GM12878 (cell line): ENCODE measurements around the gene ATP8B1. TPM values are rescaled to one million over a fixed set of nuclear protein-coding genes. Genes with fewer than 3 reads are reported as not detected.

Source experiments
- ATAC-seq: fragments of 200-7000 bp; cut with Tn5 transposase; 3 replicates; pipeline ENCODE4 v1.9.1; 2020; ENCODE audit warnings: mild to moderate bottlenecking, moderate library complexity
- BruUV-seq: library from RNA; stranded (reverse); fragments of 400-500 nt; replicated peaks from 2 replicates; lab custom pipeline; 2021; lab: Mats Ljungman, UMichigan
- CTCF ChIA-PET: fragments of 300-600 bp; sonication (Branson Sonifier 250); formaldehyde crosslinking; extraction: SDS; loops from one replicate; lab custom pipeline; 2021; ENCODE audit warnings: inconsistent platforms; lab: Yijun Ruan, JAX
- POLR2A ChIA-PET: fragments of 350-600 bp; formaldehyde crosslinking; extraction: SDS; loops from one replicate; lab custom pipeline; 2021; ENCODE audit warnings: inconsistent platforms; lab: Charles Lee
- RAD21 ChIA-PET: fragments of 300-600 bp; sonication (Branson Sonifier 250); formaldehyde crosslinking; loops from one replicate; lab custom pipeline; 2023; ENCODE audit warnings: antibody characterized with exemption; ENCODE audit not compliant: unreplicated experiment; lab: Charles Lee
- SMC1A ChIA-PET: fragments of 300-600 bp; sonication (Branson Sonifier 250); formaldehyde crosslinking; loops from one replicate; lab custom pipeline; 2023; ENCODE audit not compliant: unreplicated experiment, uncharacterized antibody; lab: Charles Lee
- DNase-seq: peaks from one replicate; pipeline ENCODE4 v3.0.0-alpha.2; 2011; ENCODE audit warnings: low read depth, low spot score
- FAIRE-seq: peaks from 3 replicates; lab custom pipeline; 2011; peaks lifted over from hg19 to GRCh38; lab: Jason Lieb, UNC
- H2AFZ ChIP-seq: 2 replicates; pipeline ENCODE4 v1.6.0; 2011; ENCODE audit warnings: low read depth, low read length, control low read depth; ENCODE audit not compliant: control insufficient read depth
- H3K27ac ChIP-seq: 2 replicates; pipeline ENCODE4 v1.5.1; 2011; ENCODE audit warnings: control low read depth; ENCODE audit not compliant: control insufficient read depth, insufficient read depth
- H3K27me3 ChIP-seq, 2 experiments: replicated peaks in 1 of 2; 2 replicates each; pipeline versions ENCODE4 v1.6.0 to v1.6.1; 2011; ENCODE audit warnings: low read length in 1 of 2; ENCODE audit not compliant: control insufficient read depth in 2 of 2, insufficient read depth in 2 of 2
- H3K36me3 ChIP-seq, 2 experiments: 2 replicates each; pipeline ENCODE4 v1.5.1; 2011; ENCODE audit warnings: low read length in 1 of 2; ENCODE audit not compliant: control insufficient read depth in 2 of 2, insufficient read depth in 2 of 2
- H3K4me1 ChIP-seq: 2 replicates; pipeline ENCODE4 v1.6.1; 2011; ENCODE audit warnings: mild to moderate bottlenecking, low read length, moderate library complexity, mixed read lengths; ENCODE audit not compliant: control insufficient read depth, insufficient read depth
- H3K4me2 ChIP-seq: 2 replicates; pipeline ENCODE4 v1.6.0; 2011; ENCODE audit warnings: control low read depth; ENCODE audit not compliant: control insufficient read depth, insufficient read depth
- H3K4me3 ChIP-seq: fragments of 200-600 bp; sonication (generic); 2 replicates; pipeline ENCODE4 v1.5.1; 2016
- H3K79me2 ChIP-seq: 2 replicates; pipeline ENCODE4 v1.6.0; 2011; ENCODE audit warnings: low read length; ENCODE audit not compliant: control insufficient read depth, insufficient read depth
- H3K9ac ChIP-seq: 2 replicates; pipeline ENCODE4 v1.8.0; 2011; ENCODE audit warnings: low read length, control low read depth, mixed read lengths; ENCODE audit not compliant: control insufficient read depth, insufficient read depth
- H3K9me3 ChIP-seq: replicated peaks from 3 replicates; pipeline ENCODE4 v1.5.1; 2011; ENCODE audit warnings: mild to moderate bottlenecking, low read length; ENCODE audit not compliant: control insufficient read depth, insufficient read depth
- H4K20me1 ChIP-seq: 2 replicates; pipeline ENCODE4 v1.6.0; 2011; ENCODE audit not compliant: control insufficient read depth, insufficient read depth
- CBX3 ChIP-seq: fragments of 200-600 bp; sonication (generic); IDR thresholded peaks from 2 replicates; pipeline ENCODE4 v1.6.1; 2016; ENCODE audit warnings: low read depth, borderline replicate concordance
- GABPA ChIP-seq: IDR thresholded peaks from 2 replicates; pipeline ENCODE4 v1.6.1; 2014; ENCODE audit warnings: antibody characterized with exemption, low read depth, mild to moderate bottlenecking, inconsistent platforms
- HCFC1 ChIP-seq: fragments of 150-350 bp; IDR thresholded peaks from 2 replicates; pipeline ENCODE4 v1.6.1; 2014; ENCODE audit warnings: low read length
- IRF3 ChIP-seq: fragments of 450-650 bp; IDR thresholded peaks from 2 replicates; pipeline ENCODE4 v1.6.1; 2014; ENCODE audit warnings: mild to moderate bottlenecking
- JUNB ChIP-seq: IDR thresholded peaks from 2 replicates; pipeline ENCODE4 v1.6.1; 2016; ENCODE audit warnings: antibody characterized with exemption, mild to moderate bottlenecking
- KAT2A ChIP-seq: conservative IDR thresholded peaks from 2 replicates; pipeline ENCODE4 v1.6.1; 2011; ENCODE audit warnings: low read depth, low read length; ENCODE audit not compliant: control insufficient read depth
- NRF1 ChIP-seq: conservative IDR thresholded peaks from 2 replicates; pipeline ENCODE4 v1.6.1; 2011; ENCODE audit warnings: mild to moderate bottlenecking, low read depth, low read length, improper control_type of control experiment
- PAX5 ChIP-seq: IDR thresholded peaks from 2 replicates; pipeline ENCODE4 v1.6.1; 2011; ENCODE audit warnings: low read depth, low read length, borderline replicate concordance
- RELA ChIP-seq: fragments of 450-650 bp; IDR thresholded peaks from 2 replicates; pipeline ENCODE4 v1.8.0; 2014; ENCODE audit warnings: borderline replicate concordance; ENCODE audit not compliant: partially characterized antibody
- SMARCA5 ChIP-seq: fragments of 450-650 bp; IDR thresholded peaks from 2 replicates; pipeline ENCODE4 v1.6.1; 2017; ENCODE audit warnings: mild to moderate bottlenecking
- SREBF1 ChIP-seq: IDR thresholded peaks from 2 replicates; pipeline ENCODE4 v1.6.1; 2012; ENCODE audit warnings: mild to moderate bottlenecking, low read length
- SREBF2 ChIP-seq: IDR thresholded peaks from 2 replicates; pipeline ENCODE4 v1.6.1; 2012; ENCODE audit warnings: mild to moderate bottlenecking, low read length
- TCF7 ChIP-seq: IDR thresholded peaks from 2 replicates; pipeline ENCODE4 v1.6.1; 2014; ENCODE audit warnings: antibody characterized with exemption, borderline replicate concordance
- YY1 ChIP-seq: IDR thresholded peaks from 2 replicates; pipeline ENCODE4 v1.6.1; 2011; ENCODE audit warnings: low read depth, mild to moderate bottlenecking, low read length
- ZSCAN29 ChIP-seq: fragments of 450-650 bp; IDR thresholded peaks from 2 replicates; pipeline ENCODE4 v1.6.1; 2017; ENCODE audit warnings: mild to moderate bottlenecking, moderate library complexity
- WGBS: methylation state at CpG from one replicate; pipeline ENCODE4 v1.1.6; 2016; ENCODE audit warnings: low lambda C conversion rate; ENCODE audit not compliant: insufficient replicate concordance, insufficient coverage; ENCODE audit errors: missing lambda C conversion rate; 5-methylcytosine and 5-hydroxymethylcytosine counted together
- in situ Hi-C: fragments of 300-500 bp; cut with MboI; formaldehyde crosslinking; loops from 9 replicates; pipeline ENCODE4 v1.14.3; 2018; ENCODE audit warnings: mixed read lengths
- intact Hi-C: fragments of 100-400 bp; cut with micrococcal nuclease; formaldehyde crosslinking; loops from one replicate; pipeline ENCODE4 v1.14.2; 2022; ENCODE audit not compliant: unreplicated experiment
- polyA plus RNA-seq, 11 experiments: library from polyadenylated mRNA; depleted of rRNA in 4 of 11; unstranded in 6 of 11; stranded (reverse) in 5 of 11; fragments of >200 nt; fragmentation: Nextera tagmentation in 4 of 11; fragmentation: Illumina TruSeq in 1 of 11; extraction: Ambion mirVana in 4 of 11; extraction: Trizol in 1 of 11; gene quantifications; 1 replicate in 1 of 11; 2 replicates in 10 of 11; pipeline versions ENCODE4 v1.2.1 to v1.2.3, GENCODE V29; 2011 to 2016; ENCODE audit warnings: inconsistent platforms in 2 of 11, missing spikeins in 2 of 11, low read depth in 1 of 11
- total RNA-seq, 4 experiments: library from RNA; depleted of rRNA in 3 of 4; stranded (reverse); fragments of >200 nt in 3 of 4; fragmentation: Illumina TruSeq in 1 of 4; extraction: Trizol in 1 of 4; gene quantifications; 2 replicates each; pipeline versions ENCODE4 v1.2.1 to v1.2.3, GENCODE V29; 2013 to 2021
- TF ChIP-seq, protein P1 (sequence below): fragments of 450-650 bp; formaldehyde crosslinking; IDR thresholded peaks from 2 replicates; pipeline ENCODE4 v1.4.0; 2022; ENCODE audit warnings: mild to moderate bottlenecking, moderate library complexity

ATP8B1 gene
- total and polyA plus RNA-seq, 10 of the 15 experiments (the other 5 are each of a cell fraction or from before 2014, with no cell fraction given), result 0.03 to 0.37 (median 0.11) TPM

- TF ChIP-seq CBX3 (no peak), SMARCA5 (no peak), HCFC1 (no peak), TCF7 (no peak), NRF1 (no peak), JUNB (no peak)
These were observed 55.1 kb downstream of the ATP8B1 start (continued) for GRCh38 chr18:57747809-57748680.

- no peaks in the 10 kb centered on the region for H4K20me1 ChIP-seq
- ChIA-PET SMC1A (no interaction called here), POLR2A (interaction anchor here (0.6 kb wide), 1 partner anchor 14 kb away, joined by 3 read pairs; no protein-coding TSS in a partner anchor), RAD21 (interaction anchor here (0.7 kb wide), 1 partner anchor 1318 kb away, joined by 4 read pairs; no protein-coding TSS in a partner anchor), CTCF (no interaction called here)
- no peak overlapping the region for H3K9ac ChIP-seq
- ATAC-seq, result no peak
- no peak for FAIRE-seq
- no peaks in the 10 kb centered on the region for H3K79me2 ChIP-seq
- H3K4me1 ChIP-seq, result peaks cover 9% of the 10 kb centered on the region
- no peaks in the 10 kb centered on the region for H3K27me3 ChIP-seq
- TF ChIP-seq KAT2A (no peak), SREBF2 (no peak), PAX5 (no peak), ZSCAN29 (no peak), SREBF1 (no peak), YY1 (no peak), GABPA (no peak), RELA (no peak), IRF3 (no peak)
- TF ChIP-seq, protein P1, sequence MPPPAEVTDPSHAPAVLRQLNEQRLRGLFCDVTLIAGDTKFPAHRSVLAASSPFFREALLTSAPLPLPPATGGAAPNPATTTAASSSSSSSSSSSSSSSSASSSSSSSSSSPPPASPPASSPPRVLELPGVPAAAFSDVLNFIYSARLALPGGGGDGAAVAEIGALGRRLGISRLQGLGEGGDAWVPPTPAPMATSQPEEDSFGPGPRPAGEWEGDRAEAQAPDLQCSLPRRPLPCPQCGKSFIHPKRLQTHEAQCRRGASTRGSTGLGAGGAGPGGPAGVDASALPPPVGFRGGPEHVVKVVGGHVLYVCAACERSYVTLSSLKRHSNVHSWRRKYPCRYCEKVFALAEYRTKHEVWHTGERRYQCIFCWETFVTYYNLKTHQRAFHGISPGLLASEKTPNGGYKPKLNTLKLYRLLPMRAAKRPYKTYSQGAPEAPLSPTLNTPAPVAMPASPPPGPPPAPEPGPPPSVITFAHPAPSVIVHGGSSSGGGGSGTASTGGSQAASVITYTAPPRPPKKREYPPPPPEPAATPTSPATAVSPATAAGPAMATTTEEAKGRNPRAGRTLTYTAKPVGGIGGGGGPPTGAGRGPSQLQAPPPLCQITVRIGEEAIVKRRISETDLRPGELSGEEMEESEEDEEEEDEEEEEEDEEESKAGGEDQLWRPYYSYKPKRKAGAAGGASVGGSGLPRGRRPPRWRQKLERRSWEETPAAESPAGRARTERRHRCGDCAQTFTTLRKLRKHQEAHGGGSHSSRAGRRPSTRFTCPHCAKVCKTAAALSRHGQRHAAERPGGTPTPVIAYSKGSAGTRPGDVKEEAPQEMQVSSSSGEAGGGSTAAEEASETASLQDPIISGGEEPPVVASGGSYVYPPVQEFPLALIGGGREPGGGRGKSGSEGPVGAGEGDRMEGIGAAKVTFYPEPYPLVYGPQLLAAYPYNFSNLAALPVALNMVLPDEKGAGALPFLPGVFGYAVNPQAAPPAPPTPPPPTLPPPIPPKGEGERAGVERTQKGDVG (CRISPR knock-in tag), result no peak
- H3K9me3 ChIP-seq, result no peaks in the 10 kb centered on the region; the same call in 1 of the 3 replicates
- intact Hi-C loops (no loop called here), in situ Hi-C loops (no loop called here)
- no peaks in the 10 kb centered on the region for H3K36me3 ChIP-seq
- no peak overlapping the region for H3K27ac ChIP-seq
- no peak overlapping the region for H3K4me3 ChIP-seq
- H3K4me2 ChIP-seq, result no peak overlapping the region
- no peak overlapping the region for H2AFZ ChIP-seq
- 79% methylated on average over 4 of the region's 5 CpGs for WGBS
- no peak for DNase-seq
- no TSS peak for BruUV-seq
These were observed 58.9 kb downstream of the ATP8B1 start for GRCh38 chr18:57744211-57744694.
